Neutrophil (primary cell): ENCODE results near the gene ATP23.

Experiments used
- H3K27ac ChIP-seq: fragments of 200-600 bp; sonication (generic); 2 replicates; pipeline ENCODE4 v1.5.1; 2016; ENCODE audit warnings: mild to moderate bottlenecking, moderate library complexity
- H3K27me3 ChIP-seq: fragments of 200-600 bp; sonication (generic); 2 replicates; pipeline ENCODE4 v1.6.0; 2016; ENCODE audit warnings: mild to moderate bottlenecking
- H3K36me3 ChIP-seq: fragments of 200-600 bp; sonication (generic); 2 replicates; pipeline ENCODE4 v1.5.1; 2017
- H3K4me1 ChIP-seq, 2 experiments: fragments of 200-600 bp in 1 of 2; sonication (generic) in 1 of 2; 1 replicate in 1 of 2; 2 replicates in 1 of 2; pipeline versions ENCODE4 v1.5.1 to v1.6.1; 2013 to 2016; ENCODE audit warnings: low read depth in 1 of 2, low read length in 1 of 2, mild to moderate bottlenecking in 1 of 2, moderate library complexity in 1 of 2; ENCODE audit not compliant: control insufficient read depth in 1 of 2, insufficient read depth in 1 of 2
- H3K4me3 ChIP-seq, 2 experiments: fragments of 200-600 bp in 1 of 2; sonication (generic) in 1 of 2; 1 replicate in 1 of 2; 2 replicates in 1 of 2; pipeline ENCODE4 v1.5.1; 2013 to 2016; ENCODE audit warnings: low read depth in 1 of 2, low read length in 1 of 2, mild to moderate bottlenecking in 1 of 2, moderate library complexity in 1 of 2
- H3K9me3 ChIP-seq: fragments of 200-600 bp; sonication (generic); 2 replicates; pipeline ENCODE4 v1.5.1; 2016
- TF ChIP-seq, protein P1 (sequence below): fragments of 200-600 bp; sonication (generic); IDR thresholded peaks from 2 replicates; pipeline ENCODE4 v1.5.1; 2016; ENCODE audit warnings: antibody characterized with exemption

ATP23 gene

DNA sequence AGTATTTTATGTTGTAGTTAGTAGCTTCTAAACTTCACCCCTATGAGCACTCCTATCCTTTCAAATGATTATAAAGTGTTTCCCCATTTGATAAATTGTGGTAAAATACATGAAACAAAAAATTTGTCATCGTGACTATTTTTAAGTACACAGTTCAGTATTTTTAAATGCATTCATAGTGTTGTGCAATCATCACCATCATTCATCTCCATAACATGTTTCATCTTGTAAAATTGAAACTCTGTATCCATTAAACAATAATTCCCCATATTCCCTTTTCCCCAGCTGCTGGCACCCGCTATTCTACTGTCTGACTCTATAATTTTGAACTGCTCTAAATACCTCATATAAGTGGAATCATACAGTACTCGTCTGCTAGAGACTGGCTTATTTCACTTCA lies 52.5 kb downstream of the ATP23 start:
- H3K36me3 ChIP-seq: no peaks in the 10 kb centered on the region
- TF ChIP-seq, protein P1, sequence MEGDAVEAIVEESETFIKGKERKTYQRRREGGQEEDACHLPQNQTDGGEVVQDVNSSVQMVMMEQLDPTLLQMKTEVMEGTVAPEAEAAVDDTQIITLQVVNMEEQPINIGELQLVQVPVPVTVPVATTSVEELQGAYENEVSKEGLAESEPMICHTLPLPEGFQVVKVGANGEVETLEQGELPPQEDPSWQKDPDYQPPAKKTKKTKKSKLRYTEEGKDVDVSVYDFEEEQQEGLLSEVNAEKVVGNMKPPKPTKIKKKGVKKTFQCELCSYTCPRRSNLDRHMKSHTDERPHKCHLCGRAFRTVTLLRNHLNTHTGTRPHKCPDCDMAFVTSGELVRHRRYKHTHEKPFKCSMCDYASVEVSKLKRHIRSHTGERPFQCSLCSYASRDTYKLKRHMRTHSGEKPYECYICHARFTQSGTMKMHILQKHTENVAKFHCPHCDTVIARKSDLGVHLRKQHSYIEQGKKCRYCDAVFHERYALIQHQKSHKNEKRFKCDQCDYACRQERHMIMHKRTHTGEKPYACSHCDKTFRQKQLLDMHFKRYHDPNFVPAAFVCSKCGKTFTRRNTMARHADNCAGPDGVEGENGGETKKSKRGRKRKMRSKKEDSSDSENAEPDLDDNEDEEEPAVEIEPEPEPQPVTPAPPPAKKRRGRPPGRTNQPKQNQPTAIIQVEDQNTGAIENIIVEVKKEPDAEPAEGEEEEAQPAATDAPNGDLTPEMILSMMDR: no peak
- no peak overlapping the region for H3K4me3 ChIP-seq
- H3K4me1 ChIP-seq: peaks cover 0 to 2% of the 10 kb centered on the region in 2 experiments
- H3K27me3 ChIP-seq: no peaks in the 10 kb centered on the region
- no peak overlapping the region for H3K27ac ChIP-seq
- peaks cover 19% of the 10 kb centered on the region for H3K9me3 ChIP-seq

DNA sequence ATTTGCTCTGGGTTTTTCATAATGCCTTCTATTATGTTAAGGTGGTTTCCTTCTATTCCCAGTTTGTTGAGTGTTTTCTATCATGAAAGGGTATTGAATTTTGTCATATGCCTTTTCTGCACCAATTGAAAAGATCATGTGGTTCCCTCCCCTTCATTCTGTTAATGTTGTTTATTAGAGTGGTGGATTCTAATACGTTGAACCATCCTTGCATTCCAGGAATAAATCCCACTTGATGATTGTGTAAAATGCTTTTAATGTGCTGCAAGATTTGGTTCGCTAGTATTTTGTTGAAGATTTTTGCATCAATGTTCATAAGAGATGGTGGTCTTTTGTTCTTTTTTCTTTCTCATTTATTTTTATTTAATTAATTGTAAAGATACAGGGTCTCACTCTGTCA lies 55.2 kb downstream of the ATP23 start:
- Histone ChIP-seq H3K9me3 (peaks cover 19% of the 10 kb centered on the region), H3K27me3 (no peaks in the 10 kb centered on the region), H3K27ac (no peak overlapping the region), H3K36me3 (no peaks in the 10 kb centered on the region), H3K4me3 (no peak overlapping the region), H3K4me1 (no peaks in the 10 kb centered on the region)
- TF ChIP-seq, protein P1: no peak

DNA sequence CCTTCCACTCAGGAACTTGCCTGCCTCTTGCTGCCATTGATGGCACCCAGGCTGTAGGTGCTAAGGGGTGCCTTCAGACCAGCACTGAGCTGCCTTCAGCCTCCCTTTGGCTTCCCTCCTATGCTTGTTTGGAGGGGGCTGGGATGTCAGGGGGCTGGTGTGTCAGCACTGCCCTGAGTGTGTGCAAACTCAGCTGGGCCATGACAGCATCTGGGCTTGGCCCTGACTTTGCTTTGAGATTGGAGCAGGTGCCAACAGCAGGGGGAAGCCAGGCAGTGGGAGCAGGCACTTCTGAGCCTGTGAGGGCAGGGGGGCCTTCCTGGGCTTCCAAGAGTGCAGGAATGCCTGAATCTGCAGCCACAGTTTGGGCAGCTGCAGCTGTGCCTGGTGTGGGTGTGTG lies 56.9 kb downstream of the ATP23 start:
- Histone ChIP-seq H3K27me3 (no peaks in the 10 kb centered on the region), H3K27ac (no peak overlapping the region), H3K36me3 (no peaks in the 10 kb centered on the region), H3K9me3 (peaks cover 23% of the 10 kb centered on the region), H3K4me1 (no peaks in the 10 kb centered on the region), H3K4me3 (no peak overlapping the region)
- TF ChIP-seq, protein P1: no peak

DNA sequence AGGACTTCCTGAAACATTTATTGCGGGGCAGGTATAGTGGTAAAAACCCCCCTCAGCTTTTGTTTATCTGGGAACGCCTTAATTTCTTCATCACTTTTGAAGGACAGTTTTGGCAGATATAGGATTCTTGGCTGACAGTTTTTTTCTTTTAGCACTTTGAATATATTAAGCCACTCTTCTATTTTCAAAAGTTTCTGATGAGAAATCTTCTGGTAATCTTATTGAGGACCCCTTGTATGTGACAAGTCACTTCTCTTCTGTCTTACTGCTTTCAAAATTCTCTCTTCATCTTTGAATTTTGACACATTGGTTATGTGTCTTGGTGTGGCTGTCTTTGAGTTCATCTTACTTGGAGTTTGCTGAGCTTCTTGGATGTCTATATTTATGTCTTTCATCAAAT lies 59.1 kb downstream of the ATP23 start:
- no peak overlapping the region for H3K4me3 ChIP-seq
- H3K27ac ChIP-seq: no peak overlapping the region
- TF ChIP-seq, protein P1: no peak
- no peaks in the 10 kb centered on the region for H3K27me3 ChIP-seq
- H3K9me3 ChIP-seq: peaks cover 23% of the 10 kb centered on the region
- H3K36me3 ChIP-seq: no peaks in the 10 kb centered on the region
- H3K4me1 ChIP-seq: no peaks in the 10 kb centered on the region

DNA sequence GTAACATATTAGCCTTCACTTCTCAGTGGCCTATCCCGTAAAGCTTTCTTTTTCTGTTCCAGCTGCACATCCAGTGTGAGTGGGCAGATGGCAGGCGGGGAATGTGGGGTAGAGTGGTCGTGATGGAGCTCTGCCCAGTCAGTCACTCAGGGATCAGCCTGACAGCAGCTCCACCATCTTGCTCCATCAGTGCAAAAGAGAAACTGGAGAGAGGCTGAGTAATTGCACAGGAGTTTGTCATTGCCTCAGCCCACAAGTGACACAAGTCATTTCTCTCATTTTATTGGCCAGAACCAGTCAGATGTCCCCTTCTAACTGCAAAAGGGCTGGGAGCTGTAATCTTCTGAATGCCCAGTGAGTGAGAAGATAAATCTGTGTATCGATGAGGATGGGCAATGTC lies 66.5 kb downstream of the ATP23 start:
- TF ChIP-seq, protein P1: no peak
- Histone ChIP-seq H3K9me3 (no peaks in the 10 kb centered on the region), H3K36me3 (no peaks in the 10 kb centered on the region), H3K4me3 (no peak overlapping the region), H3K4me1 (no peaks in the 10 kb centered on the region), H3K27me3 (no peaks in the 10 kb centered on the region), H3K27ac (no peak overlapping the region)

DNA sequence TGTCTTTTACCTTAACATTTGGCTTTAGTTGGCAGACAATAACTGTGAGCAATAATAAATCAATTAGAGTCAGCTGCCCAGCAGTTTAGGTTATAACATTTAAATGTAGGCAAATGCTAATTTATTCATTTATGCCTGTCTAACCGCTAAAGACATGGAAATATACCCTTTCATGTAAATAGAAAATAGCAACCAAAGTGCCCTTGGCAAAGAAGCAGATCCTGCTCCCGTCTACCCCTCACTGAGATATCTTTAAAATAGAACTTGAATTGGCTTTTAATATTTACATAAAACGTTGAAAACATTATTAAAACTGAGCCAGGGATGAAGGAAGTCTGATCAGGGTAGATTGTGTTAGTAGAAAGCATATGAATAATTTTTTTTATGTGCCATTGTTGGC lies 67.3 kb downstream of the ATP23 start:
- no peaks in the 10 kb centered on the region for H3K9me3 ChIP-seq
- H3K4me3 ChIP-seq: no peak overlapping the region
- H3K4me1 ChIP-seq: no peaks in the 10 kb centered on the region
- TF ChIP-seq, protein P1: no peak
- H3K36me3 ChIP-seq: no peaks in the 10 kb centered on the region
- H3K27ac ChIP-seq: no peak overlapping the region
- H3K27me3 ChIP-seq: no peaks in the 10 kb centered on the region
